Body of pancreas (tissue), 4 donors: Measurements from ENCODE around the gene ATRX.

Experiments
- POLR2A ChIP-seq, 3 donors: fragments of 450-650 bp; IDR thresholded peaks; one replicate each; pipeline ENCODE4 v1.6.1; 2016; ENCODE audit warnings: antibody characterized with exemption in 3 of 3, mild to moderate bottlenecking in 2 of 3
- TF ChIP-seq, protein P1 (sequence below), 7 experiments: fragments of 450-650 bp in 4 of 7; fragments of 200-600 bp in 3 of 7; sonication (generic) in 3 of 7; IDR thresholded peaks; one replicate each; pipeline ENCODE4 v1.5.1; 2016 to 2019; ENCODE audit warnings: antibody characterized with exemption in 7 of 7

DNA sequence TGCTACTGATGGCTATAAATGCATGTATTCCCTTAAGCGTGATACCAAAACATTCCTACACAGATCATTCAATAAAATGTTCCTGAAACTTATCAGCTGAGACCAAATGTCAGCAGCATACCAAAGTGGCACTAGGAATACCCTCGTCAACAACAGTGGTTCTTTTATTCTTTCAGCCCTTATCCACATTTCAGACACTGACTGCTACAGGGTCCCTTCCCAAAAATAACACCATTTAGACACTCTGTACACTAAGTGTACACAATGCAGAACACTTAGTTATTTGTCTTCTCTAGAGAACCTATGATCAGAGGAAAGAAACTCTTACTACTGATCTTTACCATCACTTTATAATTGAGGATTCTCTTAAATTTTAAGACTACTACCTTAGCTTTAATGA, 94.1 kb downstream of the ATRX start:
- TF ChIP-seq, protein P1, sequence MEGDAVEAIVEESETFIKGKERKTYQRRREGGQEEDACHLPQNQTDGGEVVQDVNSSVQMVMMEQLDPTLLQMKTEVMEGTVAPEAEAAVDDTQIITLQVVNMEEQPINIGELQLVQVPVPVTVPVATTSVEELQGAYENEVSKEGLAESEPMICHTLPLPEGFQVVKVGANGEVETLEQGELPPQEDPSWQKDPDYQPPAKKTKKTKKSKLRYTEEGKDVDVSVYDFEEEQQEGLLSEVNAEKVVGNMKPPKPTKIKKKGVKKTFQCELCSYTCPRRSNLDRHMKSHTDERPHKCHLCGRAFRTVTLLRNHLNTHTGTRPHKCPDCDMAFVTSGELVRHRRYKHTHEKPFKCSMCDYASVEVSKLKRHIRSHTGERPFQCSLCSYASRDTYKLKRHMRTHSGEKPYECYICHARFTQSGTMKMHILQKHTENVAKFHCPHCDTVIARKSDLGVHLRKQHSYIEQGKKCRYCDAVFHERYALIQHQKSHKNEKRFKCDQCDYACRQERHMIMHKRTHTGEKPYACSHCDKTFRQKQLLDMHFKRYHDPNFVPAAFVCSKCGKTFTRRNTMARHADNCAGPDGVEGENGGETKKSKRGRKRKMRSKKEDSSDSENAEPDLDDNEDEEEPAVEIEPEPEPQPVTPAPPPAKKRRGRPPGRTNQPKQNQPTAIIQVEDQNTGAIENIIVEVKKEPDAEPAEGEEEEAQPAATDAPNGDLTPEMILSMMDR (IDR thresholded peaks at IDR 0.05) = no peak
- TF ChIP-seq POLR2A (IDR thresholded peaks at IDR 0.05) = no peak
